OCI-LY7 (cell line): ENCODE results near the gene DENND1A. TPM values are rescaled to one million over a fixed set of nuclear protein-coding genes. Genes with fewer than 3 reads are reported as not detected.

Experiments used
- BruUV-seq: library from RNA; stranded (reverse); fragments of 400-500 nt; replicated peaks from 2 replicates; lab custom pipeline; 2021; lab: Mats Ljungman, UMichigan
- CTCF ChIA-PET: fragments of 300-600 bp; sonication (Branson Sonifier 250); formaldehyde crosslinking; loops from one replicate; lab custom pipeline; 2022; ENCODE audit warnings: antibody characterized with exemption; ENCODE audit not compliant: unreplicated experiment; lab: Charles Lee
- POLR2A ChIA-PET: fragments of 300-600 bp; sonication (Branson Sonifier 250); formaldehyde crosslinking; loops from one replicate; lab custom pipeline; 2022; ENCODE audit warnings: antibody characterized with exemption; lab: Charles Lee
- DNase-seq: peaks from one replicate; pipeline ENCODE4 v3.0.0-alpha.2; 2015; ENCODE audit warnings: low spot score
- H2AFZ ChIP-seq: fragments of 200-600 bp; sonication (generic), shearing (Covaris generic); 2 replicates; pipeline ENCODE4 v1.6.1; 2014; ENCODE audit warnings: mild to moderate bottlenecking, antibody characterized with exemption, low read length, moderate library complexity
- H3K27ac ChIP-seq: fragments of 200-600 bp; sonication (generic); 2 replicates; pipeline ENCODE4 v1.5.1; 2014; ENCODE audit warnings: mixed run types, low read depth, mild to moderate bottlenecking, moderate library complexity, low read length, inconsistent platforms; ENCODE audit not compliant: poor library complexity, severe bottlenecking
- H3K36me3 ChIP-seq: fragments of 200-600 bp; sonication (generic); 2 replicates; pipeline ENCODE4 v1.6.1; 2014; ENCODE audit warnings: mild to moderate bottlenecking, antibody characterized with exemption, low read length, moderate library complexity, mixed read lengths; ENCODE audit not compliant: insufficient read depth
- H3K4me1 ChIP-seq: fragments of 200-600 bp; sonication (generic); 2 replicates; pipeline ENCODE4 v1.5.1; 2014; ENCODE audit warnings: mild to moderate bottlenecking, low read length; ENCODE audit not compliant: insufficient read depth, poor library complexity, severe bottlenecking
- H3K4me2 ChIP-seq: fragments of 200-600 bp; sonication (generic); 2 replicates; pipeline ENCODE4 v1.6.1; 2014; ENCODE audit warnings: mild to moderate bottlenecking, low read length
- H3K4me3 ChIP-seq: fragments of 200-600 bp; sonication (generic); 2 replicates; pipeline ENCODE4 v1.5.1; 2014; ENCODE audit warnings: mild to moderate bottlenecking, low read depth, low read length; ENCODE audit not compliant: poor library complexity, severe bottlenecking
- H3K79me2 ChIP-seq: fragments of 200-600 bp; sonication (generic); 2 replicates; pipeline ENCODE4 v1.6.1; 2016; ENCODE audit warnings: low read depth, mild to moderate bottlenecking, low read length, moderate library complexity, mixed read lengths; ENCODE audit not compliant: insufficient read depth
- H3K9me2 ChIP-seq: fragments of 200-600 bp; sonication (generic); 2 replicates; pipeline ENCODE4 v1.6.1; 2016; ENCODE audit warnings: mild to moderate bottlenecking, low read length, mixed read lengths; ENCODE audit not compliant: insufficient read depth
- H3K9me3 ChIP-seq: fragments of 200-600 bp; sonication (generic); 2 replicates; pipeline ENCODE4 v1.6.1; 2014; ENCODE audit warnings: mild to moderate bottlenecking, mixed run types, low read length, mixed read lengths
- H4K20me1 ChIP-seq: fragments of 200-600 bp; sonication (generic); 2 replicates; pipeline ENCODE4 v1.6.1; 2014; ENCODE audit warnings: mild to moderate bottlenecking, antibody characterized with exemption, low read length, moderate library complexity, mixed read lengths; ENCODE audit not compliant: insufficient read depth
- CTCF ChIP-seq: fragments of 200-600 bp; sonication (generic); conservative IDR thresholded peaks from 2 replicates; pipeline ENCODE4 v1.5.1; 2014; ENCODE audit warnings: mild to moderate bottlenecking, antibody characterized with exemption, low read length, moderate library complexity, mixed read lengths
- EZH2phosphoT487 ChIP-seq: fragments of 200-600 bp; sonication (generic); IDR thresholded peaks from 2 replicates; pipeline ENCODE4 v1.6.1; 2018; ENCODE audit warnings: low read depth, borderline replicate concordance, mild to moderate bottlenecking, mixed run types, antibody characterized with exemption, low read length, moderate library complexity, mixed read lengths
- intact Hi-C: fragments of 100-400 bp; cut with micrococcal nuclease; formaldehyde crosslinking; loops from one replicate; pipeline ENCODE4 v1.10.0; 2022; ENCODE audit not compliant: unreplicated experiment
- total RNA-seq, 2 experiments: library from RNA; depleted of rRNA in 1 of 2; stranded (reverse); fragments of >200 nt in 1 of 2; shearing (Covaris generic) in 1 of 2; gene quantifications; 2 replicates each; pipeline ENCODE4 v1.2.3, GENCODE V29; 2014 to 2022

DENND1A gene
- total RNA-seq, 2 experiments from 2014 or later, result 17.9 to 36.3 TPM

GRCh38 chr9:123534336-123534735, 395.6 kb downstream of the DENND1A start:
- POLR2A ChIA-PET, result interaction anchor here (0.5 to 0.7 kb wide), 2 partner anchors 142 to 600 kb away, joined by 3 to 4 read pairs; no protein-coding TSS in a partner anchor
- Histone ChIP-seq H3K9me3 (peaks cover 11% of the 10 kb centered on the region), H4K20me1 (no peaks in the 10 kb centered on the region), H3K27ac (no peak overlapping the region), H3K79me2 (no peaks in the 10 kb centered on the region), H3K4me2 (no peak overlapping the region), H3K4me1 (no peaks in the 10 kb centered on the region), H3K9me2 (no peaks in the 10 kb centered on the region), H2AFZ (no peak overlapping the region), H3K36me3 (no peaks in the 10 kb centered on the region), H3K4me3 (no peak overlapping the region)
- no peak for DNase-seq
- TF ChIP-seq CTCF (no peak), EZH2phosphoT487 (no peak)
- intact Hi-C loops, result no loop called here
- BruUV-seq, result no TSS peak
- CTCF ChIA-PET, result no interaction called here

GRCh38 chr9:123530244-123530643, 399.7 kb downstream of the DENND1A start:
- no peaks in the 10 kb centered on the region for H3K36me3 ChIP-seq
- ChIA-PET POLR2A (no interaction called here), CTCF (no interaction called here)
- intact Hi-C loops, result no loop called here
- no peak overlapping the region for H3K4me2 ChIP-seq
- H4K20me1 ChIP-seq, result no peaks in the 10 kb centered on the region
- TF ChIP-seq EZH2phosphoT487, result no peak
- no peak for TF ChIP-seq CTCF
- no TSS peak for BruUV-seq
- no peak overlapping the region for H3K4me3 ChIP-seq
- no peak overlapping the region for H2AFZ ChIP-seq
- no peaks in the 10 kb centered on the region for H3K79me2 ChIP-seq
- 0 out of 2 replicates have a peak, but pooled peaks cover 3% of the 10 kb centered on the region for H3K9me2 ChIP-seq
- H3K9me3 ChIP-seq, result peaks cover 11% of the 10 kb centered on the region
- H3K4me1 ChIP-seq, result no peaks in the 10 kb centered on the region
- no peak for DNase-seq
- H3K27ac ChIP-seq, result no peak overlapping the region

GRCh38 chr9:123528501-123528900, 401.4 kb downstream of the DENND1A start:
- Histone ChIP-seq H2AFZ (no peak overlapping the region), H3K9me3 (peaks cover 11% of the 10 kb centered on the region), H4K20me1 (no peaks in the 10 kb centered on the region), H3K4me2 (no peak overlapping the region), H3K9me2 (0 out of 2 replicates have a peak, but pooled peaks cover 3% of the 10 kb centered on the region), H3K27ac (no peak overlapping the region), H3K79me2 (no peaks in the 10 kb centered on the region), H3K36me3 (no peaks in the 10 kb centered on the region), H3K4me3 (no peak overlapping the region), H3K4me1 (no peaks in the 10 kb centered on the region)
- TF ChIP-seq EZH2phosphoT487 (no peak), CTCF (no peak)
- ChIA-PET POLR2A (interaction anchor here (0.7 kb wide), 1 partner anchor 121 kb away, joined by 3 read pairs; no protein-coding TSS in a partner anchor), CTCF (no interaction called here)
- no TSS peak for BruUV-seq
- intact Hi-C loops, result no loop called here
- DNase-seq, result no peak
